ENCODE results near the gene ZNF598. TPM values are rescaled to one million over a fixed set of nuclear protein-coding genes. Genes with fewer than 3 reads are reported as not detected.

The ZNF598 gene
- total RNA-seq (2021) = 64.2 and 70.9 TPM in 2 replicates
- long read RNA-seq, partial matches to known transcripts = 8 of 12 reads
- long read RNA-seq, other reads (novel, unspliced or antisense) = 3 of 12 reads

DNA sequence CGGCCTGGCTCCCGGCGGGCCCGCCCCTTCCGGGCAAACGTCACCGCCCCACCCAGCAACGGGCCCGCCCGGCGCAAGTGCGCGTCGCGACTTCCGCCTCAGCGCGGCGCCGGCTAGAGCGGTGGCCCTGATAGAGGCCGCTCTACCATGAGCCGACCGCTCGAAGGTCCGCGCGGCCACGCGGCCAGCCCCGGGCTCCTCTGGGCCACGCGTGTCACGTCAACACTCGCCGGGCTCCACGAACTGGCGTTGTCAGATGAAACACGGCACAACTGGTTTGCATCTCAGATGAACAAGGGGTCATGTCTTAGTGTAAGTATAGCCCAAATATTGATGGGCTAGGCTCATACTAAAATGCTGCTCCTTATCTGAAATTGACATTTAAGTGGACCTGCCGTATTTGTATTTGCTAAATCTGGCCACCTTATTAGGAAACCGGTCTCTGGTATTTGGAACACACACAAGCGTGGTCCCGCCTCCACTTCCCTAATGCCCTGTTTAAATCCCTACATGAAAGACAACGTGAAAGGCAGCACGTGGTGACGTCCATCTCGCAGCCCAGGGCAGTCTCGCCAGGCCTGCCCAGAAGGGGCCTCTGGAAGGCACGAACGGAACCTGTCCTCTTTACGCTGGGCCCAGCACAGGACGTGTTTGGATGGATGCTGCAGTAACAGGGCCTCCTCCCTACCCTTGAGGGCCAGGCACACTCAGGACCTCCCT, at the start of gene ZNF598:
Gene ZNF598, minus strand, starts transcription at position 31 of the 720 bp plus-strand sequence.
- Histone ChIP-seq H3K27ac (ENCODE audit: insufficient read length, low read depth, low read length) (no peak within 1 kb of the TSS), H4K20me1 (ENCODE audit: control insufficient read depth, insufficient read depth, insufficient read length) (no peaks in the 10 kb centered on the region), H3T11ph (ENCODE audit: low read length) (no peak within 1 kb of the TSS), H2AK5ac (ENCODE audit: insufficient read length, low read length) (no peak within 1 kb of the TSS), H2BK15ac (ENCODE audit: low read depth, low read length) (no peak within 1 kb of the TSS), H3K4me1 (ENCODE audit: insufficient read depth, low read length) (peaks cover 6% of the 10 kb centered on the region; the same call in 1 of the 2 replicates), H3K4me2 (ENCODE audit: insufficient read depth, insufficient read length, low read length) (peak within 1 kb of the TSS; percentile 74), H2BK20ac (ENCODE audit: low read depth, low read length, poor library complexity, severe bottlenecking) (no peak within 1 kb of the TSS), H3K27me3 (ENCODE audit: insufficient read depth, low read length) (no peaks in the 10 kb centered on the region), H3K79me1 (ENCODE audit: insufficient read depth, low read depth, low read length, poor library complexity, severe bottlenecking) (peaks cover 21% of the 10 kb centered on the region), H3K79me2 (ENCODE audit: insufficient read depth, low read length) (peaks cover 26% of the 10 kb centered on the region; the same call in 1 of the 2 replicates), H2BK120ac (ENCODE audit: low read depth, low read length, poor library complexity, severe bottlenecking) (no peak within 1 kb of the TSS), H4K91ac (ENCODE audit: insufficient read length, low read depth, low read length) (no peak within 1 kb of the TSS), H3K9ac (ENCODE audit: extremely low read depth, insufficient read length, low read length) (peak within 1 kb of the TSS; percentile 90), H3K9me3 (ENCODE audit: control insufficient read depth, low read depth, low read length) (no peaks in the 10 kb centered on the region), H3K14ac (ENCODE audit: insufficient read depth, low read length) (peak within 1 kb of the TSS; percentile 82; the same call in 1 of the 2 replicates), H3K4ac (ENCODE audit: low read depth, low read length) (no peak within 1 kb of the TSS; the same call in 1 of the 2 replicates), H3K23me2 (ENCODE audit: insufficient read length, low read depth, low read length, poor library complexity, severe bottlenecking) (peaks cover 11% of the 10 kb centered on the region), H4K5ac (ENCODE audit: insufficient read length, low read depth, low read length) (peak within 1 kb of the TSS; percentile 22), H2AFZ (ENCODE audit: low read length) (no peak within 1 kb of the TSS), H3K23ac (ENCODE audit: insufficient read length, low read depth, low read length) (no peak within 1 kb of the TSS), H3K18ac (ENCODE audit: insufficient read length, low read depth, low read length) (peak within 1 kb of the TSS; percentile 52), H2BK12ac (ENCODE audit: insufficient read length, low read depth, low read length) (no peak within 1 kb of the TSS), H2BK5ac (ENCODE audit: insufficient read length, low read length) (no peak within 1 kb of the TSS), H3K56ac (ENCODE audit: insufficient read length, low read depth, low read length) (no peak within 1 kb of the TSS), H4K8ac (replicated peaks; ENCODE audit: insufficient read length, low read depth, low read length) (peak within 1 kb of the TSS; percentile 45)
- peak within 1 kb of the TSS; percentile 74 to 95 (median 77); a peak in 5 of 7 replicates for H3K27ac Mint-ChIP-seq
- H3K9me3 Mint-ChIP-seq = no peaks in the 10 kb centered on the region; a peak in 1 of 5 replicates
- peaks cover 18 to 28% of the 10 kb centered on the region in 2 experiments for H3K4me1 Mint-ChIP-seq
- peaks cover 5 to 16% (median 12%) of the 10 kb centered on the region in 3 experiments for H3K36me3 Mint-ChIP-seq (ENCODE audit: insufficient read depth in 1 of 3, low read depth in 3 of 3)
- H3K27me3 Mint-ChIP-seq (ENCODE audit: low read depth) = no peaks in the 10 kb centered on the region; the same call in 1 of the 2 replicates
- H3K4me3 Mint-ChIP-seq = peak within 1 kb of the TSS; percentile 85 to 89
- peak; percentile 72 for DNase-seq
- TF ChIP-seq, protein P1, sequence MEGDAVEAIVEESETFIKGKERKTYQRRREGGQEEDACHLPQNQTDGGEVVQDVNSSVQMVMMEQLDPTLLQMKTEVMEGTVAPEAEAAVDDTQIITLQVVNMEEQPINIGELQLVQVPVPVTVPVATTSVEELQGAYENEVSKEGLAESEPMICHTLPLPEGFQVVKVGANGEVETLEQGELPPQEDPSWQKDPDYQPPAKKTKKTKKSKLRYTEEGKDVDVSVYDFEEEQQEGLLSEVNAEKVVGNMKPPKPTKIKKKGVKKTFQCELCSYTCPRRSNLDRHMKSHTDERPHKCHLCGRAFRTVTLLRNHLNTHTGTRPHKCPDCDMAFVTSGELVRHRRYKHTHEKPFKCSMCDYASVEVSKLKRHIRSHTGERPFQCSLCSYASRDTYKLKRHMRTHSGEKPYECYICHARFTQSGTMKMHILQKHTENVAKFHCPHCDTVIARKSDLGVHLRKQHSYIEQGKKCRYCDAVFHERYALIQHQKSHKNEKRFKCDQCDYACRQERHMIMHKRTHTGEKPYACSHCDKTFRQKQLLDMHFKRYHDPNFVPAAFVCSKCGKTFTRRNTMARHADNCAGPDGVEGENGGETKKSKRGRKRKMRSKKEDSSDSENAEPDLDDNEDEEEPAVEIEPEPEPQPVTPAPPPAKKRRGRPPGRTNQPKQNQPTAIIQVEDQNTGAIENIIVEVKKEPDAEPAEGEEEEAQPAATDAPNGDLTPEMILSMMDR (conservative IDR thresholded peaks at IDR 0.05) = no peak
- WGBS (ENCODE audit: extremely low coverage, insufficient read length, low lambda C conversion rate) = no CpG with 5 or more reads among the region's 52 CpGs
